T47D (cell line): ENCODE results near the gene TOMM7.
"Not testable (repeated sequence)": the region's sequence is repeated elsewhere in the genome, so short reads cannot be mapped to it uniquely, and the experiment has no call there.

ENCODE experiments used
- DNase-seq, 2 experiments: peaks; one replicate each; pipeline versions ENCODE4 v3.0.0 to v3.0.0-alpha.2; 2011 to 2012; ENCODE audit warnings: low read depth in 1 of 2, low spot score in 1 of 2
- JUND ChIP-seq: IDR thresholded peaks from 2 replicates; pipeline ENCODE4 v1.6.1; 2012; ENCODE audit warnings: low read depth
- in situ Hi-C: cut with HindIII; loops from 2 replicates; pipeline ENCODE4 v1.10.0; 2016; ENCODE audit warnings: low sequenced_read_pairs, low pct_unique_long_range_greater_than_20kb

Gene TOMM7

DNA sequence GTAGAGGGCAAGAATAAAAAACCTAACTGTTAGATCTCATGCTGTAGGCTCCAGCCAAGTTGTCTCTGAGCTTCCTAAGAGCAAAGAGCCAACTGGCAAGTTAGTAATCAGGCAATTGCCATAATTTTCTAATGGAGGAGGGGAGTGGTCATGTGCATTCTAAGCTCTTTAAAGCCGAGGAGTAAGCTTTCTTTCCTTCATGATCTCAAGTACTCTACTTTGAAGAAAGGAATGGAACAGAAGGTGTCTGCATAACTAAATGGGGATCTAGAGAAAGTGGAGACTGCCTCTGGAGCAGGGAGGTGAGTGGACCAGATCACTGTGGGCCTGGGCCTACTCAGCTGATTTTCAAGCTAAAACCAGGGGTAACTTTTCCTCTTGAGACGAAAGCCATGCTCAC is 37.7 kb upstream of the TOMM7 start:
- in situ Hi-C loops, result no loop called here
- DNase-seq, result no peak
- no peak for TF ChIP-seq JUND

GRCh38 chr7:22859641-22860290 is 37.1 kb upstream of the TOMM7 start:
- no peak for DNase-seq
- in situ Hi-C loops, result no loop called here
- no peak for TF ChIP-seq JUND

GRCh38 chr7:22858640-22859561 is 36.3 kb upstream of the TOMM7 start:
- in situ Hi-C loops, result no loop called here
- no peak for TF ChIP-seq JUND
- no peak for DNase-seq

DNA sequence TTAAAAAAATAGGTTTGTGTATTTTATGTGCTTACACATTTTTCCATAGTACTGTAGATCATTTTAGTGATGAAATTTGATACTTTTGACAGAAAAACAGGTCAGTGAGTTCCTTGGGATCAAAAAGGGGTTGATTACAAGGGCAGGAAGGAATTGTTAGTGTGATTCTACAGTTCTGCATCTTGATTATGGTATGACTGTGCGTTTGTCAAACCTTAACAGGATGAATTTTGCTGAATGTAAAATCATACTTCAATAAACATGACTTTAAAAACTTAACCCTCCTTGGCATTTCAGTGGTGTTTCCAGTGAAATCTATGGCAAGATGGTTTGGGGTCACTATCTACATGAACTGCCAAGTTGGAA is 35.6 kb upstream of the TOMM7 start:
- TF ChIP-seq JUND, result no peak
- no peak for DNase-seq
- in situ Hi-C loops, result no loop called here

GRCh38 chr7:22856416-22856815 is 33.8 kb upstream of the TOMM7 start:
- in situ Hi-C loops, result no loop called here
- DNase-seq, result no peak

GRCh38 chr7:22855049-22855392 is 32.4 kb upstream of the TOMM7 start:
- TF ChIP-seq JUND, result no peak
- in situ Hi-C loops, result no loop called here
- DNase-seq, result no peak

More at GRCh38 chr7:22856416-22856815, 33.8 kb upstream of the TOMM7 start:
- no peak for TF ChIP-seq JUND

GRCh38 chr7:22854158-22855048 is 31.8 kb upstream of the TOMM7 start:
- in situ Hi-C loops, result no loop called here
- TF ChIP-seq JUND, result no peak
- DNase-seq, result peak; percentile 78 to 80

GRCh38 chr7:22853674-22854157 is 31.1 kb upstream of the TOMM7 start:
- DNase-seq, result no peak
- in situ Hi-C loops, result no loop called here
- TF ChIP-seq JUND, result no peak

DNA sequence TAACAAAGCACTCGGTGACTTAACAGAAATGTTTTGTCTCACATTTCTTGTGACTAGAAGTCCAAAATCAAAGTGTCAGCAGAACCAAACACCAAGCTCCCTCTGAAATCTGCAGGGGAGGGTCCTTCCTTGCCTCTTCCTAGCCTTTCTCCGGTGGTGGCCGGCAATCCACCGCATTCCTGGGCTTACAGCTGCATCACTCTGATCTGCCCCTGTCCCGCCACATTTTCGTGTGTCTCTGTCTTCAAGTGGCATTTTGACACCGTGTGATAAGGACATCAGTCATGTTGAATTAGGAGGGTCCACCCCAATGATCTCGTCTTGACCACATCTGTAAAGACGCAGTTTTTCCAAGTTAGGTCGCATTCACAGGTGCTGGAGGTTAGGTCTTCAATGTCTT is 30.5 kb upstream of the TOMM7 start:
- DNase-seq, result no peak
- TF ChIP-seq JUND, result no peak
- in situ Hi-C loops, result no loop called here

DNA sequence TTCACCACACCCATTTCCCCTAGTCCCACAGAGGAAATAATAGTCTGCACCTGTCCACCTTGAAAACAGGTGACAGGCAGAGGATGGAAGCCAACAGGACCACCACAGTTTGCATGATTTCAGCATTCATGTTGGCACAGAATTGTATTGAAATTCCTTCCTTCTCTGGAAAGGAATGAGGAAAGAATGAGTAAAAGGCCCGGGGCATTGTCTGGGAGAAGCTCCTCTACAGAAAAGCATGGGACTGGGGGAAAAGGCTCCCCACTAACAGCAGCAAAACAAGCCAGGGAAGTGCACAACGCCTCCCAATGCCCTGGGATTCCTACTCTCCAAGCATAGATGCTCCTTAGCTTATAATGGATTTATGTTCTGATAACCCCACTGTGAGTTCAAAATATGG is 28.5 kb upstream of the TOMM7 start:
- peak in 1 of 2 experiments; percentile 26 for DNase-seq
- TF ChIP-seq JUND, result no peak
- in situ Hi-C loops, result no loop called here

DNA sequence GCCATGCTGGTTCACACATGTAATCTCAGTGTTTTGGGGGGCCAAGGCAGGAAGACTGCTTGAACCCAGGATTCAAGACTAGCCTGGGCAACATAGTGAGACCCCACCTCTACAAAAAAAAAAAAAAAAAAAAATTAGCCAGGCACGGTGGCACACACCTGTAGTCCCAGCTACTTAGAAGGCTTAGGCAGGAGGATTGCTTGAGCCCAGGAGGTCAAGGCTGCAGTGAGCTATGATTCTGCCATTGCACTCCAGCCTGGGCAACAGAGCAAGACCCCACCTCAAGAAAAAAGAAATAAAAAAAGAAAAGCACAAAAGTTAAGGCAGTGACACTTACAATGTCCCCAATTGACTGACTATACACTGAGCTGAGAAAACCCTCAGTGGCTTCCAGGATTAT is 27.7 kb upstream of the TOMM7 start:
- in situ Hi-C loops, DNase-seq: not testable (repeated sequence)

DNA sequence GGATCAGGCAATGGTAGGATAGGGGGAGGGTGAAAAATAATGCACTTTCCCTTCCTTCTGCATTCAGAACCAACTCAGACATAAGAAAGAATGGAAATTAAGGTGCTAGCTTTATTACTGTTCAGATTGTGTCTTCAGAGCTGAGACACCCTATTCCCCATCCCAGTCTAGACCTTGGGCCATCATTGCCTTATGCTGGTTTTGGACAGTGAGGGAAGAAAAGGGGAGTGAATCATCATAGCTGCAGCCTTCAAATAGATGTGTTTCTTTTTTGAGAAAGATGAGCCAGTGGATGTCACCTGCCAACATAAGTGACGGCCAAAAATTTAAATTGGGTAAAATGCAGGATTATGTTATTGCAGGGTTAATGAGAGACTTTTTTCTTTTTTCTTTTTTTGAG is 27.0 kb upstream of the TOMM7 start:
- in situ Hi-C loops, result no loop called here
- no peak for DNase-seq
- TF ChIP-seq JUND, result no peak
